Panc1 (cell line): ENCODE data around the gene ANKRD10. TPM values are rescaled to one million over a fixed set of nuclear protein-coding genes. Genes with fewer than 3 reads are reported as not detected.

Experiments used
- ATAC-seq: fragments of 200-7000 bp; cut with Tn5 transposase; 2 replicates; pipeline ENCODE4 v1.9.1; 2020; ENCODE audit warnings: mild to moderate bottlenecking, moderate library complexity
- BruUV-seq: library from RNA; stranded (reverse); fragments of 400-500 nt; replicated peaks from 2 replicates; lab custom pipeline; 2021; lab: Mats Ljungman, UMichigan
- CTCF ChIA-PET: fragments of 300-600 bp; sonication (Branson Sonifier 250); formaldehyde crosslinking; loops from one replicate; lab custom pipeline; 2022; ENCODE audit warnings: antibody characterized with exemption; lab: Charles Lee
- POLR2A ChIA-PET: fragments of 300-600 bp; sonication (Branson Sonifier 250); formaldehyde crosslinking; loops from one replicate; lab custom pipeline; 2022; ENCODE audit warnings: antibody characterized with exemption; lab: Charles Lee
- DNase-seq: peaks from one replicate; pipeline ENCODE4 v3.0.0-alpha.2; 2010; ENCODE audit warnings: low read depth, low spot score
- H3K27ac ChIP-seq: 2 replicates; pipeline ENCODE4 v1.5.1; 2011; ENCODE audit warnings: mild to moderate bottlenecking, low read length, inconsistent platforms
- H3K27me3 ChIP-seq: fragments of 200-500 bp; sonication (Bioruptor generic); 2 replicates; pipeline ENCODE4 v1.6.0; 2014; ENCODE audit warnings: low read length, inconsistent platforms; ENCODE audit not compliant: control insufficient read depth, insufficient read depth
- H3K36me3 ChIP-seq: fragments of 200-500 bp; sonication (Bioruptor generic); 2 replicates; pipeline ENCODE4 v1.5.1; 2014; ENCODE audit warnings: inconsistent platforms, mild to moderate bottlenecking, low read length, moderate library complexity; ENCODE audit not compliant: control insufficient read depth, insufficient read depth
- H3K4me1 ChIP-seq: 2 replicates; pipeline ENCODE4 v1.5.1; 2011; ENCODE audit warnings: inconsistent platforms, mild to moderate bottlenecking, low read length, moderate library complexity; ENCODE audit not compliant: control insufficient read depth, insufficient read depth
- H3K4me3 ChIP-seq, 2 experiments: 2 replicates each; pipeline ENCODE4 v1.5.1; 2011 to 2012; ENCODE audit warnings: low read depth in 2 of 2, low read length in 2 of 2, mild to moderate bottlenecking in 2 of 2, inconsistent platforms in 1 of 2, moderate library complexity in 1 of 2
- H3K9me3 ChIP-seq: fragments of 200-500 bp; sonication (Bioruptor generic); 2 replicates; pipeline ENCODE4 v1.5.1; 2014; ENCODE audit warnings: low read depth, mild to moderate bottlenecking, inconsistent platforms, low read length, moderate library complexity; ENCODE audit not compliant: control insufficient read depth, insufficient read depth
- CTCF ChIP-seq: fragments of 450-650 bp; IDR thresholded peaks from 2 replicates; pipeline ENCODE4 v1.5.1; 2017; ENCODE audit warnings: mild to moderate bottlenecking
- POLR2AphosphoS5 ChIP-seq: IDR thresholded peaks from 2 replicates; pipeline ENCODE4 v1.6.1; 2012; ENCODE audit warnings: mild to moderate bottlenecking, low read depth, low read length, moderate library complexity
- REST ChIP-seq, 2 experiments: IDR thresholded peaks; 2 replicates each; pipeline ENCODE4 v1.6.1; 2011 to 2012; ENCODE audit warnings: low read depth in 2 of 2, control low read depth in 1 of 2, low read length in 1 of 2, mild to moderate bottlenecking in 1 of 2, moderate library complexity in 1 of 2; ENCODE audit not compliant: insufficient read depth in 1 of 2
- SIN3A ChIP-seq: IDR thresholded peaks from 2 replicates; pipeline ENCODE4 v1.6.1; 2012; ENCODE audit warnings: low read depth, mild to moderate bottlenecking, low read length, moderate library complexity, borderline replicate concordance; ENCODE audit not compliant: insufficient read depth
- TCF7L2 ChIP-seq: IDR thresholded peaks from 2 replicates; pipeline ENCODE4 v1.6.1; 2011; ENCODE audit warnings: mild to moderate bottlenecking, low read depth, low read length, inconsistent platforms
- in situ Hi-C: cut with HindIII; loops from 2 replicates; pipeline ENCODE4 v1.10.0; 2016; ENCODE audit warnings: low sequenced_read_pairs, low pct_unique_long_range_greater_than_20kb
- intact Hi-C: fragments of 100-400 bp; cut with micrococcal nuclease; formaldehyde crosslinking; loops from one replicate; pipeline ENCODE4 v1.10.0; 2022; ENCODE audit not compliant: unreplicated experiment
- total RNA-seq: library from RNA; stranded (reverse); gene quantifications from one replicate; pipeline ENCODE4 v1.2.1, GENCODE V29; 2021; ENCODE audit not compliant: unreplicated experiment

The ANKRD10 gene
- total RNA-seq, 1 experiment from 2014 or later, result 76.8 TPM

GRCh38 chr13:110963554-110963970, 48.7 kb upstream of the ANKRD10 start:
- no TSS peak for BruUV-seq
- no peak overlapping the region for H3K27ac ChIP-seq
- DNase-seq (no peak), ATAC-seq (no peak)
- no peaks in the 10 kb centered on the region; the same call in 1 of the 2 replicates for H3K9me3 ChIP-seq
- intact Hi-C loops, result no loop called here
- ChIA-PET POLR2A (no interaction called here), CTCF (no interaction called here)
- in situ Hi-C loops, result no loop called here
- H3K27me3 ChIP-seq, result no peaks in the 10 kb centered on the region
- no peak for TF ChIP-seq CTCF
- TF ChIP-seq REST (IDR thresholded peaks at IDR 0.05; ENCODE audit: insufficient read depth in 1 of 2, low read depth in 2 of 2, low read length in 1 of 2), result no peak
- TF ChIP-seq TCF7L2, result no peak
- TF ChIP-seq SIN3A, result no peak
- TF ChIP-seq POLR2AphosphoS5, result no peak
- no peaks in the 10 kb centered on the region for H3K4me1 ChIP-seq
- H3K4me3 ChIP-seq, result no peak overlapping the region
- H3K36me3 ChIP-seq, result no peaks in the 10 kb centered on the region

- no peak for ATAC-seq
- H3K36me3 ChIP-seq, result no peaks in the 10 kb centered on the region
- H3K9me3 ChIP-seq, result no peaks in the 10 kb centered on the region; the same call in 1 of the 2 replicates
- in situ Hi-C loops (no loop called here), intact Hi-C loops (no loop called here)
- TF ChIP-seq SIN3A, result no peak
- POLR2A ChIA-PET, result no interaction called here
- no TSS peak for BruUV-seq
- H3K27me3 ChIP-seq, result no peaks in the 10 kb centered on the region
- no peaks in the 10 kb centered on the region for H3K4me1 ChIP-seq
- no peak overlapping the region for H3K4me3 ChIP-seq
- CTCF ChIA-PET, result no interaction called here
- no peak for DNase-seq
- no peak overlapping the region for H3K27ac ChIP-seq
Observed at GRCh38 chr13:110961959-110962358, 47.1 kb upstream of the ANKRD10 start.

GRCh38 chr13:110960204-110960603, 45.3 kb upstream of the ANKRD10 start:
- CTCF ChIA-PET, result interaction anchor here (0.8 kb wide), 1 partner anchor 643 kb away, joined by 9 read pairs; no protein-coding TSS in a partner anchor
- TF ChIP-seq POLR2AphosphoS5 (no peak), REST (IDR thresholded peaks at IDR 0.05; ENCODE audit: insufficient read depth in 1 of 2, low read depth in 2 of 2, low read length in 1 of 2) (no peak), CTCF (no peak), TCF7L2 (no peak), SIN3A (no peak)
- Histone ChIP-seq H3K4me1 (no peaks in the 10 kb centered on the region), H3K27ac (no peak overlapping the region), H3K4me3 (no peak overlapping the region), H3K9me3 (no peaks in the 10 kb centered on the region; the same call in 1 of the 2 replicates), H3K36me3 (no peaks in the 10 kb centered on the region), H3K27me3 (no peaks in the 10 kb centered on the region)
- no TSS peak for BruUV-seq
- no peak for DNase-seq
- no peak for ATAC-seq
- intact Hi-C loops (no loop called here), in situ Hi-C loops (no loop called here)
- POLR2A ChIA-PET, result no interaction called here
